HG03103 (cell line): ENCODE results near the gene MAP3K1.

ENCODE experiments used
- ATAC-seq: cut with Tn5 transposase; IDR thresholded peaks from one replicate; pipeline ENCODE4 v1.9.1; 2021; ENCODE audit warnings: low read depth; ENCODE audit not compliant: unreplicated experiment

The MAP3K1 gene

GRCh38 chr5:56845277-56845676 is 29.9 kb downstream of the MAP3K1 start:
- ATAC-seq, result no peak

- no peak for ATAC-seq
Measured at GRCh38 chr5:56845904-56846480, 30.6 kb downstream of the MAP3K1 start.

GRCh38 chr5:56848206-56848605 is 32.9 kb downstream of the MAP3K1 start:
- no peak for ATAC-seq

- no peak for ATAC-seq
Measured at GRCh38 chr5:56849671-56850070, 34.3 kb downstream of the MAP3K1 start.

GRCh38 chr5:56850423-56850822 is 35.1 kb downstream of the MAP3K1 start:
- ATAC-seq, result no peak

- ATAC-seq, result no peak
Measured at GRCh38 chr5:56851258-56851941, 36.1 kb downstream of the MAP3K1 start.

- ATAC-seq, result no peak
Measured at GRCh38 chr5:56852228-56853000, 37.1 kb downstream of the MAP3K1 start.

GRCh38 chr5:56853698-56854097 is 38.3 kb downstream of the MAP3K1 start:
- no peak for ATAC-seq

GRCh38 chr5:56854920-56855319 is 39.6 kb downstream of the MAP3K1 start:
- no peak for ATAC-seq

- ATAC-seq, result no peak
Measured at GRCh38 chr5:56856541-56857178, 41.3 kb downstream of the MAP3K1 start.

GRCh38 chr5:56858777-56859442 is 43.6 kb downstream of the MAP3K1 start:
- no peak for ATAC-seq

- no peak for ATAC-seq
Measured at GRCh38 chr5:56861893-56862485, 46.6 kb downstream of the MAP3K1 start.

GRCh38 chr5:56862909-56863308 is 47.6 kb downstream of the MAP3K1 start:
- ATAC-seq, result no peak

- no peak for ATAC-seq
Measured at GRCh38 chr5:56871777-56872176, 56.4 kb downstream of the MAP3K1 start.

GRCh38 chr5:56873056-56873455 is 57.7 kb downstream of the MAP3K1 start:
- ATAC-seq, result no peak

GRCh38 chr5:56876327-56876726 is 61.0 kb downstream of the MAP3K1 start:
- no peak for ATAC-seq

GRCh38 chr5:56881571-56881970 is 66.2 kb downstream of the MAP3K1 start:
- no peak for ATAC-seq

GRCh38 chr5:56893251-56893951 is 78.1 kb downstream of the MAP3K1 start:
- ATAC-seq, result no peak

GRCh38 chr5:56896763-56897162 is 81.4 kb downstream of the MAP3K1 start:
- no peak for ATAC-seq

GRCh38 chr5:56898213-56898612 is 82.9 kb downstream of the MAP3K1 start:
- no peak for ATAC-seq
